ENCODE measurements around the gene SNX10. TPM values are rescaled to one million over a fixed set of nuclear protein-coding genes. Genes with fewer than 3 reads are reported as not detected.

Gene SNX10
- total and polyA plus RNA-seq, 8 donors, result 7.4 to 75.6 (median 10.3) TPM

DNA sequence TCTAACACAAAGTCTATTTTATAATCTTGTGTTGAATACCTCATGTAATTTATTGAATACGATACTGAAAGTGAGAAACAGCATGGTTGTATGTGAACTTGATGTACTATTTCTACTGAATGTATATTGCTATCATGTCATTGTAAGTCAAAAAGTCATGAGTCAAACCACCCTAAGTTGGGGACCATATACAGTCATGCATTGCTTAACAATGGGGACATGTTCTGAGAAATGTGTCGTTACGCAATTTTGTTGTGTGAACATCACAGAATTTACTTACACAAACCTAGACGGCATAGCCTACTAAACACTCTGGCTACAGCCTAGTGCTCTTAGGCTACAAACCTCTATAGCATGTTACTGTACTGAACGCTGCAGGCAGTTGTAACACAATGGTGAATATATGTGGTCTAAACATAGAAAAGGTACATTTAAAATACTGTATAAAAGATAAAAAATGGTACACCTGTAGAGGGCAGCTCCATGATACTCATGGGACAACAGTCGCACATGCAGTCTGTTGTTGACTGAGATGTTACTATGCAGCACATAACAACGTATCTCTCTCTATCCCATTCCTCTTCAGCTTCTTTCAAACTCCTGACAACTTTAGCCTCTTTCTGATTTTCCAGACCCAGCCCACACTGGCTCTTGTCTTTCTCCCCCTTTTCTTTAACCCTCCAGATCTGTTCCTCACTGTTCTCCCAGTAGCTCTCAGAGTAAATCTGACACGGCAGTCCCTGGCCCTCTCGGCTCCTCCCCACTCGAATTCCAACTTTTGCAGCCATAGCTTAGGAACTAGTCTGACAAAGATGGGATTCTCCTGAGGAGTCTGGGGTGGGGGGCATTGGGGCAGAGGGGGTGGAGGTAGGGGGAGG, 90.1 kb downstream of the SNX10 start:
- intact Hi-C loops (cut with DNase I), result loop anchor here in 1 of 2 donors (10.0 kb wide), 1 partner anchor 113 kb away; no protein-coding TSS in a partner anchor
- no peak for DNase-seq
- Histone ChIP-seq H3K27ac (no peak overlapping the region), H3K36me3 (no peaks in the 10 kb centered on the region), H3K27me3 (peaks cover 18 to 35% of the 10 kb centered on the region in 2 donors), H3K4me3 (no peak overlapping the region), H3K9me3 (no peaks in the 10 kb centered on the region), H3K4me1 (peaks cover 0 to 22% of the 10 kb centered on the region in 2 donors)
- ATAC-seq, result no peak
- TF ChIP-seq, protein P1, sequence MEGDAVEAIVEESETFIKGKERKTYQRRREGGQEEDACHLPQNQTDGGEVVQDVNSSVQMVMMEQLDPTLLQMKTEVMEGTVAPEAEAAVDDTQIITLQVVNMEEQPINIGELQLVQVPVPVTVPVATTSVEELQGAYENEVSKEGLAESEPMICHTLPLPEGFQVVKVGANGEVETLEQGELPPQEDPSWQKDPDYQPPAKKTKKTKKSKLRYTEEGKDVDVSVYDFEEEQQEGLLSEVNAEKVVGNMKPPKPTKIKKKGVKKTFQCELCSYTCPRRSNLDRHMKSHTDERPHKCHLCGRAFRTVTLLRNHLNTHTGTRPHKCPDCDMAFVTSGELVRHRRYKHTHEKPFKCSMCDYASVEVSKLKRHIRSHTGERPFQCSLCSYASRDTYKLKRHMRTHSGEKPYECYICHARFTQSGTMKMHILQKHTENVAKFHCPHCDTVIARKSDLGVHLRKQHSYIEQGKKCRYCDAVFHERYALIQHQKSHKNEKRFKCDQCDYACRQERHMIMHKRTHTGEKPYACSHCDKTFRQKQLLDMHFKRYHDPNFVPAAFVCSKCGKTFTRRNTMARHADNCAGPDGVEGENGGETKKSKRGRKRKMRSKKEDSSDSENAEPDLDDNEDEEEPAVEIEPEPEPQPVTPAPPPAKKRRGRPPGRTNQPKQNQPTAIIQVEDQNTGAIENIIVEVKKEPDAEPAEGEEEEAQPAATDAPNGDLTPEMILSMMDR (IDR thresholded peaks at IDR 0.05), result no peak

DNA sequence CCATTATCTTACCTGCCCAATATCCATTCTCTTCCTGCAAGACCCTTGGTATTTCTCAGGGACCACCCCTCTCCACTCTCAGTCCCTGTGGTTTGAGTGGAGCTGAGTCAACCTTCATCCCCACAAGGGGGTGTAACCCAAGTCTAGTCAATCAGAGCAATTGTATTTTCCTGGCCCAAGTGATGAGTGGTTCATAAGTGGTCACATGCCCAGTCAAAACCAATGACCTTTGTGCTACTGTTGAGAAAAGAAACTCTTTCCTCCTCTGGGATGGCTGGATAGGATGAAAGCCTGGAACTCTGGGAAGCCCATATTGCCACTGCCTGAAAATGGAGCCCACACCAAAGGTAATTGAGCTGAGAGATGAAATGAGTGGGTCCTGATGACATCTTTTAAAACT, 93.6 kb downstream of the SNX10 start:
- TF ChIP-seq, protein P1 (IDR thresholded peaks at IDR 0.05), result no peak
- DNase-seq, result no peak

DNA sequence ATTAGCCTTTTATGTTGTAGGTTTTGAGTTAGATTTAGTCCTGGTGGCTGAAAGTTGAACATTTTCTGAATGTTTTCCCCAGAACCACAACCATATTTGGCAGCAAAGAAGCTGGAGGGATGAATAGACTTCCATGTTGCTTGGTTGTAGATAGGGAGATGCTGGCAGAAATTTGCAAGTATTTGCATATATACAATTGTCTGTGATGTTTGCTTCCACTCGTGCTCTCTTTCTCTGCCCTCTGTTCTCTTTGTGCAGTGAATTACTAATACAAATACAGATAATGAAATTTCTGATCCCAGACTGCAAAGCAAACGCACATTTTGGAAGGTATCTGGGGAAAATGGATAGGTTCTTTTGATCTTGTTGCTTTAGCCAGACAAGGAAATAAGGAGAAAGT, 96.1 kb downstream of the SNX10 start:
- Histone ChIP-seq H3K36me3 (no peaks in the 10 kb centered on the region), H3K27me3 (peaks cover 17 to 43% of the 10 kb centered on the region in 2 donors), H3K9me3 (no peaks in the 10 kb centered on the region), H3K4me3 (no peak overlapping the region), H3K4me1 (peaks cover 0 to 11% of the 10 kb centered on the region in 2 donors), H3K27ac (no peak overlapping the region)
- TF ChIP-seq, protein P1 (IDR thresholded peaks at IDR 0.05), result no peak
- ATAC-seq (no peak), DNase-seq (no peak)
- intact Hi-C loops (cut with DNase I), result loop anchor here in 1 of 2 donors (10.0 kb wide), 1 partner anchor 107 kb away; no protein-coding TSS in a partner anchor

More for the DNA sequence above, 93.6 kb downstream of the SNX10 start:
- Histone ChIP-seq H3K27ac (no peak overlapping the region), H3K9me3 (no peaks in the 10 kb centered on the region), H3K4me1 (peaks cover 0 to 18% of the 10 kb centered on the region in 2 donors), H3K27me3 (peaks cover 10 to 30% of the 10 kb centered on the region in 2 donors), H3K4me3 (no peak overlapping the region), H3K36me3 (no peaks in the 10 kb centered on the region)
- ATAC-seq, result no peak
- intact Hi-C loops (cut with DNase I), result loop anchor here in 1 of 2 donors (10.0 kb wide), 1 partner anchor 110 kb away; no protein-coding TSS in a partner anchor

DNA sequence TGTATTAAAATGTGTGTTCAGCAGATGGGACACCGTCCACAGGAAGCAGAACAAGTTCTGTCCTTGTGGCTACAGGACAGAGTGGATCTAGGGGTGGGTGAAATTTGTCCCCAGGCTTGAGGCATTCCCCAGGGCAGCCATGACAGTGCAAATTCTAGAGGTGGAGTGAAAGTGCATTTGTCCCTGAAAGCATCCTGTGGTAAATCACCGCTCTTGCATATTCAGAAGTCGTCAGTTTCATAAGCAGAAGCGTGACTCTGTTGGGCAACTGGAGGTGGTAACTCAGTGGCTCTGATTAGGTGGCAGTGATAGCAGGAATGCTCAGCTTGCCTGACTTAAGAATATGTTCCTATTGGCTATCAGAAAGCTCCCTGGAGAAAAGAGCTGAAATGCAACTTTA, 96.6 kb downstream of the SNX10 start:
- Histone ChIP-seq H3K36me3 (no peaks in the 10 kb centered on the region), H3K4me3 (no peak overlapping the region), H3K27ac (no peak overlapping the region), H3K27me3 (peaks cover 17 to 43% of the 10 kb centered on the region in 2 donors), H3K4me1 (peaks cover 0 to 11% of the 10 kb centered on the region in 2 donors), H3K9me3 (no peaks in the 10 kb centered on the region)
- ATAC-seq, result no peak
- no peak for DNase-seq
- intact Hi-C loops (cut with DNase I), result loop anchor here in 1 of 2 donors (10.0 kb wide), 1 partner anchor 107 kb away; no protein-coding TSS in a partner anchor
- TF ChIP-seq, protein P1 (IDR thresholded peaks at IDR 0.05), result no peak

DNA sequence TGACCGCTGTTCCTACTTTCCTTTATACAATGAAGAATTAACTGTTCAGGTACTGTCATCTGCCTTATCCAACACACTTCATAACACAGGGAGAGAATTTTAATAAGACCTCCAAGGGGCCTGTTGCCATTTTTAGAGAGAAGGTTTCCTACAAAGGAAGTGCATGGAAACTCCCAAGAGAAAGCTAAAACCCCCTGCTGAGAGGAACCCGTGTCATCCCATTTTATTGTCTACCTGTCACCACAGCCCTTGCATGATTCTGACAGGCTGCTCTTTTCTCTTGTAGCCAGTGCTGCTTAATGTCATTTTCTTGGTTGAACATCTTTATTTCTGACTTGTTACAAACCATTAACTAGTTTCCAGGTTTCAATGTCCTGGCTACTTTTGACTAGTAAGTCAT, 98.4 kb downstream of the SNX10 start:
- TF ChIP-seq, protein P1 (IDR thresholded peaks at IDR 0.05), result no peak
- Histone ChIP-seq H3K9me3 (no peaks in the 10 kb centered on the region), H3K4me3 (no peak overlapping the region), H3K27ac (no peak overlapping the region), H3K36me3 (no peaks in the 10 kb centered on the region), H3K4me1 (peaks cover 0 to 11% of the 10 kb centered on the region in 2 donors), H3K27me3 (peaks cover 17 to 33% of the 10 kb centered on the region in 2 donors)
- intact Hi-C loops (cut with DNase I), result no loop called here
- ATAC-seq, result no peak
- DNase-seq, result no peak
